Measurements from ENCODE around the gene MAT2B.

The MAT2B gene

GRCh38 chr5:163505368-163506094 is at the start of gene MAT2B:
TSS of gene MAT2B (plus strand) at chr5:163505619. CDS start at chr5:163505687, 68 bp downstream.
- Mint-ChIP-seq H3K4me1 (ENCODE audit: low read depth) (peaks cover 49% of the 10 kb centered on the region), H3K27me3 (no peaks in the 10 kb centered on the region), H3K4me3 (peak within 1 kb of the TSS; percentile 86), H3K9me3 (no peaks in the 10 kb centered on the region), H3K27ac (peak within 1 kb of the TSS; percentile 97), H3K36me3 (ENCODE audit: low read depth) (peaks cover 44% of the 10 kb centered on the region)
- peak; percentile 95 for DNase-seq

DNA sequence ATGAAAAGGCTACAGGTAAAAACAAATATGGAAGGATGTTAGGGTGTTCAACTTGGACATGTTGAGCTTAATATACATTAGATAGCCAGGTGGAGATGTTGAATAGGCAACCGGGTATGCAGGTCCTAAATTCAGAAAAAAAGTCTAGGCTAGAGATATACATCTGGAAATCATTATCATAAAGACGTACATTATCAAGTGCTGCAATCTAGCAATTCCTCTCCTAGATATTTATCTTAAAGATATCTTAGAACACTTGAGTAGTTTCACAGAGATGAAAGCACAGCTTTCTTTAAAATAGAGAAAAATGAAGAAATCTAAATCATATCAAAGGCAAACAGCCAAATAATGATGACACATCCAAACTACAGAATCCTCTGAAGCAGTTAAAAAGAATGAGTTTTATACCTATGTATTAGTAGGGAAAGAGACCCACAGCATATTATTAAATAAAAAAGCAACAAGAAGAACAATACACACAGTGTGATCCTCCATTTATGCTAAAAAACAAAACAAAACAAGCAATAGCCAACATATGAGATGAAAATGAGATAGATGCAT is 49.3 kb upstream of the MAT2B start:
- no peaks in the 10 kb centered on the region for H3K9me3 Mint-ChIP-seq
- peak overlapping the region; percentile 5 for H3K27ac Mint-ChIP-seq
- H3K36me3 Mint-ChIP-seq (ENCODE audit: low read depth), result peaks cover 79% of the 10 kb centered on the region
- H3K4me1 Mint-ChIP-seq (ENCODE audit: low read depth), result peaks cover 27% of the 10 kb centered on the region
- no peaks in the 10 kb centered on the region for H3K27me3 Mint-ChIP-seq
- no peak overlapping the region for H3K4me3 Mint-ChIP-seq
- DNase-seq, result no peak

DNA sequence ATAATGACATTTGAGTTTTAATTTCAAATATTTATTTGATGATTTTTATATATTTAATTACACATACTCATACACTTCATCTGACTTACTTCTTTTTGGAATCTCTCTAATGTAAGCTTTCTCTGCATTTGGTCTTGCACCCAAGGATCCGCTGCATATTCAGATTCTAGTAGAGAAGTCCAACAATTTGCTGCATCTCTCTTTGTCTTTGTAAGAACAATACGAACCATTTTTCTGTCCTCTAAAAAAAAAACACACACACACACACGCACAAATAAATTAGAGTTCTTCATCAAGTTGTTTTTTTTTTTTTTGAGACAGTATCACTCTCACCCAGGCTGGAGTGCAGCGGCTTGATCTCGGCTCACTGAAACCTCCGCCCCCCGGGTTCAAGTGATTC is 48.6 kb upstream of the MAT2B start:
- H3K4me3 Mint-ChIP-seq, result peak overlapping the region; percentile 86
- H3K36me3 Mint-ChIP-seq (ENCODE audit: low read depth), result peaks cover 77% of the 10 kb centered on the region
- DNase-seq, result no peak
- H3K9me3 Mint-ChIP-seq, result no peaks in the 10 kb centered on the region
- H3K27me3 Mint-ChIP-seq, result no peaks in the 10 kb centered on the region
- peaks cover 30% of the 10 kb centered on the region for H3K4me1 Mint-ChIP-seq (ENCODE audit: low read depth)
- no peak overlapping the region for H3K27ac Mint-ChIP-seq

GRCh38 chr5:163458778-163459385 is 46.5 kb upstream of the MAT2B start:
- no peak for DNase-seq
- Mint-ChIP-seq H3K4me1 (ENCODE audit: low read depth) (peaks cover 39% of the 10 kb centered on the region), H3K27ac (peak overlapping the region; percentile 100)

GRCh38 chr5:163459462-163459818 is 46.0 kb upstream of the MAT2B start:
- DNase-seq, result no peak
- Mint-ChIP-seq H3K27ac (peak overlapping the region; percentile 100), H3K27me3 (no peaks in the 10 kb centered on the region), H3K9me3 (no peaks in the 10 kb centered on the region), H3K4me3 (peak overlapping the region; percentile 86), H3K36me3 (ENCODE audit: low read depth) (peaks cover 70% of the 10 kb centered on the region), H3K4me1 (ENCODE audit: low read depth) (peaks cover 39% of the 10 kb centered on the region)

More at GRCh38 chr5:163458778-163459385, 46.5 kb upstream of the MAT2B start:
- no peaks in the 10 kb centered on the region for H3K27me3 Mint-ChIP-seq
- H3K9me3 Mint-ChIP-seq, result no peaks in the 10 kb centered on the region
- H3K36me3 Mint-ChIP-seq (ENCODE audit: low read depth), result peaks cover 67% of the 10 kb centered on the region
- H3K4me3 Mint-ChIP-seq, result peak overlapping the region; percentile 86

- Mint-ChIP-seq H3K4me3 (peak within 1 kb of the TSS; percentile 86), H3K4me1 (ENCODE audit: low read depth) (peaks cover 39% of the 10 kb centered on the region), H3K27ac (peak within 1 kb of the TSS; percentile 100), H3K9me3 (no peaks in the 10 kb centered on the region), H3K36me3 (ENCODE audit: low read depth) (peaks cover 70% of the 10 kb centered on the region), H3K27me3 (no peaks in the 10 kb centered on the region)
- peak; percentile 98 for DNase-seq
Observed at GRCh38 chr5:163459819-163460561, 45.4 kb upstream of the MAT2B start, which contains the start of gene NUDCD2. TSS of gene NUDCD2 (minus strand) at chr5:163460102. CDS start at chr5:163460050, 52 bp downstream.

- Mint-ChIP-seq H3K27me3 (no peaks in the 10 kb centered on the region), H3K36me3 (ENCODE audit: low read depth) (peaks cover 65% of the 10 kb centered on the region), H3K9me3 (no peaks in the 10 kb centered on the region), H3K4me1 (ENCODE audit: low read depth) (peaks cover 35% of the 10 kb centered on the region), H3K4me3 (peak within 1 kb of the TSS; percentile 86), H3K27ac (peak within 1 kb of the TSS; percentile 100)
- DNase-seq, result no peak
Observed at GRCh38 chr5:163460562-163461171, 44.8 kb upstream of the MAT2B start, which contains the start of gene HMMR. TSS of gene HMMR (plus strand) at chr5:163460632. CDS start at chr5:163460693, 61 bp downstream.

DNA sequence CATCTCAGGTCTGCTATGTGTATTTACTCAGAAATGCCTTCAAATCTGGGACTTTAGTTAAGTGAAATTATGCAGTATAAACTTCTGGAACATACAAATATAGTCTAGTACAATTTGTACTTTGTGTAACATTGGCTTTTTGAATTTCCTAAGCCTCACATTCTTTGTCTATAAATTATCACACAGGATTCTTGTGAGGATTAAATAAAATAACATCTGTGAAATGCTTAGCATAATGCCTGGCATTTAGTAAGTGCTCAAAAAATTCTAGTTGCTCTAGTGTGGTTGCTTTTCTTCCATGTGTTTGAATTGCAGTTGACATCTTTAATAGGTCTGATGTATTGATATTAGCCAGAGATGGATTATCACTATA is 42.4 kb upstream of the MAT2B start:
- peaks cover 59% of the 10 kb centered on the region for H3K36me3 Mint-ChIP-seq (ENCODE audit: low read depth)

GRCh38 chr5:163467682-163468081 is 37.7 kb upstream of the MAT2B start:
- Mint-ChIP-seq H3K4me1 (ENCODE audit: low read depth) (peaks cover 7% of the 10 kb centered on the region), H3K4me3 (no peak overlapping the region), H3K27ac (no peak overlapping the region), H3K27me3 (no peaks in the 10 kb centered on the region), H3K36me3 (ENCODE audit: low read depth) (peaks cover 67% of the 10 kb centered on the region), H3K9me3 (no peaks in the 10 kb centered on the region)
- DNase-seq, result no peak

More for the DNA sequence above, 42.4 kb upstream of the MAT2B start:
- Mint-ChIP-seq H3K27me3 (no peaks in the 10 kb centered on the region), H3K27ac (no peak overlapping the region), H3K4me3 (no peak overlapping the region), H3K4me1 (ENCODE audit: low read depth) (peaks cover 19% of the 10 kb centered on the region), H3K9me3 (no peaks in the 10 kb centered on the region)
- DNase-seq, result no peak

DNA sequence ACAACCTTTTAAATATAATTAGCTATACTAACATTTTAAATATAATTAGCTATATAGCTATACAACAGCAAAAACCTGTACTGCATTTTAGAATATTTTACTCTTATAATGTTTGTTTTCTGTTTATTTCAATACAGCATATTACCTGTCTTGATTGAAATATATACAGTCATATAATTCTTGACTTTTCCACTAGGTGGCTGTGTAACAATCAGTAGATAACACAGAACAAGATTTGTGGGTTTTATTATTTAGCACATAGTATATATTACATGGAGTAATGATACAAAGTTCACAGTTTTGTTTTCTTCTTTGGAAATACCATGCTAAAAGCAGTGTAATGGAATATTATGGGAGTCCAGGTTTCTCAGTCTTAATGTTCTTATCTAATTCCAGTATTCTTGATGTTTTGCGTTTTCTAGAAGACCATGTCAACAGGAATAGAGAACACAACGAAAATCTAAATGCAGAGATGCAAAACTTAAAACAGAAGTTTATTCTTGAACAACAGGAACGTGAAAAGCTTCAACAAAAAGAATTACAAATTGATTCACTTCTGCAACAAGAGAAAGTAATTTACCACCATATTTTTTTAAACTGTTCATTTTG is 31.7 kb upstream of the MAT2B start:
- H3K4me1 Mint-ChIP-seq (ENCODE audit: low read depth), result peaks cover 7% of the 10 kb centered on the region
- no peaks in the 10 kb centered on the region for H3K9me3 Mint-ChIP-seq
- no peak for DNase-seq
- no peak overlapping the region for H3K4me3 Mint-ChIP-seq
- no peak overlapping the region for H3K27ac Mint-ChIP-seq
- peaks cover 86% of the 10 kb centered on the region for H3K36me3 Mint-ChIP-seq (ENCODE audit: low read depth)
- H3K27me3 Mint-ChIP-seq, result no peaks in the 10 kb centered on the region

DNA sequence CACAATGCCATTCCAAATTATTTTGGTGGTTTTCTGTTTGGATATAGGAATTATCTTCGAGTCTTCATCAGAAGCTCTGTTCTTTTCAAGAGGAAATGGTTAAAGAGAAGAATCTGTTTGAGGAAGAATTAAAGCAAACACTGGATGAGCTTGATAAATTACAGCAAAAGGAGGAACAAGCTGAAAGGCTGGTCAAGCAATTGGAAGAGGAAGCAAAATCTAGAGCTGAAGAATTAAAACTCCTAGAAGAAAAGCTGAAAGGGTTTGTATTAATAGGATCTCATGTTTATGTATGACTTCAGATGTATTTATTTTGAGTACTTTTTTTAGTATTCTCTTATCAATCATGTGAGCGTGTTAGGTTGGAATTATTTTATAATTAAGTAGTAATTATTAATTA is 30.0 kb upstream of the MAT2B start:
- no peak for DNase-seq
- no peak overlapping the region for H3K27ac Mint-ChIP-seq
- no peaks in the 10 kb centered on the region for H3K27me3 Mint-ChIP-seq
- peaks cover 87% of the 10 kb centered on the region for H3K36me3 Mint-ChIP-seq (ENCODE audit: low read depth)
- no peak overlapping the region for H3K4me3 Mint-ChIP-seq
- H3K9me3 Mint-ChIP-seq, result no peaks in the 10 kb centered on the region
- H3K4me1 Mint-ChIP-seq (ENCODE audit: low read depth), result peaks cover 14% of the 10 kb centered on the region

DNA sequence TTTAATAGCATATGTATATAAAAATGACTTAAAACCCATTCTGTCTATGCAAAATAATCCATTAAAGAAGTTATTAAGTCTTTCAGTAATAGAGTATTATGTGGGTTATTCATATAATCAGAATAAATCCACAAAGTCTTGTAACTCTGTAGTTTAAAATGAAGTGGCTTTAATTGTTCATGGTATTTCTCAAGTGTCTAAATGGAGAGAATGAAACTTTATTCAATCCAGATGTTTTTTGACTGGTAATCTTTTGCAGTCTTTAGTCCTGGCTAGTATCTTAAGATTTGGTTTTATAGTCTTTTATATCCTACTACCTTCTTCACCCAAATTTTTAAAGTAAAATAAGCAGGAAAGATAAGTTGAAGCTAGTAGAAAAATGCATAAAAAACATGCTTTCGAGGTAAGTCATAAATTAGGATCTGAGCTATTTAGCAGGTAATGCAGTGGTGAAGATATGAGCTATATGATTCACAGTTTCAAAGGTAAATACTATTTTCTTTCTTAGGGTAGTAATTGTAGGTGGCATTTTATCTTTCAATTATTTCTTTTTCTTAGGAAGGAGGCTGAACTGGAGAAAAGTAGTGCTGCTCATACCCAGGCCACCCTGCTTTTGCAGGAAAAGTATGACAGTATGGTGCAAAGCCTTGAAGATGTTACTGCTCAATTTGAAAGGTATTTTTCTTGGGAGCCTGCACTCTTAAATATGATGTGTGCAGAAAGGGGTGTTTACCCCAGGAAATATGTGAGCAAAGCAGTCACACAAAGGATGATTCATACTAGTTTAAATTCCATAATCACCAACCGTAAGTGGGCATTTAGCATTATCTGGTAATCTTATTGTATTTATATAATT is 27.1 kb upstream of the MAT2B start:
- H3K27ac Mint-ChIP-seq, result peak overlapping the region; percentile 57
- H3K27me3 Mint-ChIP-seq, result no peaks in the 10 kb centered on the region
- no peaks in the 10 kb centered on the region for H3K9me3 Mint-ChIP-seq
- H3K4me1 Mint-ChIP-seq (ENCODE audit: low read depth), result peaks cover 14% of the 10 kb centered on the region
- H3K4me3 Mint-ChIP-seq, result no peak overlapping the region
- peaks cover 82% of the 10 kb centered on the region for H3K36me3 Mint-ChIP-seq (ENCODE audit: low read depth)
- no peak for DNase-seq

DNA sequence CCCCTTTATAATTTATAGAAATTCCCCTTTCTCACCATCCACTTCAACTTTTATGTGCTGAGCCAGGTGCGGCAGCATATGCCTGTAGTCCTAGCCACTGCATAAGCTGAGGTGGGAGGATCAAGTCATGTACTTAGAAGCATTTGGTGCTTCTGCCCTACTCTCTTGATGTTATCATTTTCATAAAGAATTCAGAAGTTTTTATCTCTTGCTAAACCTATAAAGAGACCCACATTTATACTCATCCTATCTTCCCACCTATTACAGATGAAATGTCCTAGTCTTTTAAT is 26.5 kb upstream of the MAT2B start:
- Mint-ChIP-seq H3K36me3 (ENCODE audit: low read depth) (peaks cover 83% of the 10 kb centered on the region), H3K4me1 (ENCODE audit: low read depth) (peaks cover 14% of the 10 kb centered on the region), H3K4me3 (no peak overlapping the region), H3K27me3 (no peaks in the 10 kb centered on the region), H3K27ac (no peak overlapping the region), H3K9me3 (no peaks in the 10 kb centered on the region)
- DNase-seq, result no peak

Data from activated T-cell treated with anti-CD3 and anti-CD28 coated beads, Interleukin-2, amount 50 U/mL, for 24 hours (primary cell).